Measurements from ENCODE around the gene MED31.

The MED31 gene

GRCh38 chr17:6688944-6689343 is 37.5 kb upstream of the MED31 start:
- DNase-seq: no peak
- H3K4me3 ChIP-seq (ENCODE audit: low read length): no peak overlapping the region
- H3K9me3 ChIP-seq (replicated peaks; ENCODE audit: insufficient read depth, low read length): no peaks in the 10 kb centered on the region
- no peak overlapping the region for H3K27ac ChIP-seq (ENCODE audit: low read length)
- no peak overlapping the region for H3K4me2 ChIP-seq (ENCODE audit: low read depth, low read length)
- H3K9me2 ChIP-seq (replicated peaks; ENCODE audit: insufficient read depth, low read length): no peaks in the 10 kb centered on the region
- TF ChIP-seq EZH2phosphoT487 (IDR thresholded peaks at IDR 0.05; ENCODE audit: low read length) (no peak), EZH2 (optimal IDR thresholded peaks at IDR 0.05; ENCODE audit: low read depth, low read length) (no peak), CTCF (IDR thresholded peaks at IDR 0.05; ENCODE audit: low read length) (no peak)
- no peak overlapping the region for H3K9ac ChIP-seq (ENCODE audit: low read length)
- no peaks in the 10 kb centered on the region for H4K20me1 ChIP-seq (ENCODE audit: insufficient read depth, low read length)
- H2AFZ ChIP-seq (ENCODE audit: low read length): no peak overlapping the region
- no peaks in the 10 kb centered on the region for H3K4me1 ChIP-seq (ENCODE audit: low read length)
- H3K79me2 ChIP-seq (ENCODE audit: low read length): no peaks in the 10 kb centered on the region
- no peaks in the 10 kb centered on the region for H3F3A ChIP-seq (ENCODE audit: insufficient read depth, low read length)
- peaks cover 70% of the 10 kb centered on the region for H3K27me3 ChIP-seq (replicated peaks; ENCODE audit: insufficient read depth, low read length)
- no peaks in the 10 kb centered on the region for H3K36me3 ChIP-seq (replicated peaks; ENCODE audit: insufficient read depth, low read length)

GRCh38 chr17:6686026-6686425 is 34.6 kb upstream of the MED31 start:
- H3K36me3 ChIP-seq (replicated peaks; ENCODE audit: insufficient read depth, low read length): no peaks in the 10 kb centered on the region
- no peaks in the 10 kb centered on the region for H3K9me3 ChIP-seq (replicated peaks; ENCODE audit: insufficient read depth, low read length)
- peaks cover 56% of the 10 kb centered on the region for H3K27me3 ChIP-seq (replicated peaks; ENCODE audit: insufficient read depth, low read length)
- H3K4me1 ChIP-seq (ENCODE audit: low read length): no peaks in the 10 kb centered on the region
- no peaks in the 10 kb centered on the region for H4K20me1 ChIP-seq (ENCODE audit: insufficient read depth, low read length)
- H2AFZ ChIP-seq (ENCODE audit: low read length): no peak overlapping the region
- no peak for DNase-seq
- H3F3A ChIP-seq (ENCODE audit: insufficient read depth, low read length): no peaks in the 10 kb centered on the region
- H3K9me2 ChIP-seq (replicated peaks; ENCODE audit: insufficient read depth, low read length): no peaks in the 10 kb centered on the region
- H3K9ac ChIP-seq (ENCODE audit: low read length): no peak overlapping the region
- TF ChIP-seq EZH2 (optimal IDR thresholded peaks at IDR 0.05; ENCODE audit: low read depth, low read length) (no peak), CTCF (IDR thresholded peaks at IDR 0.05; ENCODE audit: low read length) (no peak), EZH2phosphoT487 (IDR thresholded peaks at IDR 0.05; ENCODE audit: low read length) (no peak)
- no peak overlapping the region for H3K4me2 ChIP-seq (ENCODE audit: low read depth, low read length)
- H3K27ac ChIP-seq (ENCODE audit: low read length): no peak overlapping the region
- no peaks in the 10 kb centered on the region for H3K79me2 ChIP-seq (ENCODE audit: low read length)
- no peak overlapping the region for H3K4me3 ChIP-seq (ENCODE audit: low read length)

- DNase-seq: no peak
- Histone ChIP-seq H3K4me3 (ENCODE audit: low read length) (no peak overlapping the region), H3K36me3 (replicated peaks; ENCODE audit: insufficient read depth, low read length) (no peaks in the 10 kb centered on the region), H3K4me1 (ENCODE audit: low read length) (no peaks in the 10 kb centered on the region), H3F3A (ENCODE audit: insufficient read depth, low read length) (no peaks in the 10 kb centered on the region), H3K27ac (ENCODE audit: low read length) (no peak overlapping the region), H3K4me2 (ENCODE audit: low read depth, low read length) (no peak overlapping the region), H3K9ac (ENCODE audit: low read length) (no peak overlapping the region), H3K79me2 (ENCODE audit: low read length) (no peaks in the 10 kb centered on the region), H3K9me3 (replicated peaks; ENCODE audit: insufficient read depth, low read length) (no peaks in the 10 kb centered on the region), H3K9me2 (replicated peaks; ENCODE audit: insufficient read depth, low read length) (no peaks in the 10 kb centered on the region), H4K20me1 (ENCODE audit: insufficient read depth, low read length) (no peaks in the 10 kb centered on the region), H2AFZ (ENCODE audit: low read length) (no peak overlapping the region), H3K27me3 (replicated peaks; ENCODE audit: insufficient read depth, low read length) (peaks cover 48% of the 10 kb centered on the region)
- TF ChIP-seq CTCF (IDR thresholded peaks at IDR 0.05; ENCODE audit: low read length): no peak
- TF ChIP-seq EZH2 (optimal IDR thresholded peaks at IDR 0.05; ENCODE audit: low read depth, low read length): no peak
- TF ChIP-seq EZH2phosphoT487 (IDR thresholded peaks at IDR 0.05; ENCODE audit: low read length): no peak
Observed at GRCh38 chr17:6684881-6685767, 33.7 kb upstream of the MED31 start.

All from MM.1S (cell line).